Prostate gland (tissue), 2 donors: ENCODE measurements around the gene C2orf80. TPM values are rescaled to one million over a fixed set of nuclear protein-coding genes. Genes with fewer than 3 reads are reported as not detected.
"Not testable (repeated sequence)": the region's sequence is repeated elsewhere in the genome, so short reads cannot be mapped to it uniquely, and the experiment has no call there.

ENCODE experiments used
- DNase-seq: peaks from one replicate; pipeline ENCODE4 v3.0.0-alpha.2; 2019; ENCODE audit warnings: low spot score
- H3K27ac ChIP-seq, 2 donors: fragments of 200-600 bp; sonication (generic); 2 replicates each; pipeline ENCODE4 v1.5.1; 2017 to 2019
- H3K27me3 ChIP-seq: fragments of 200-600 bp; sonication (generic); replicated peaks from 2 replicates; pipeline ENCODE4 v1.5.1; 2019; ENCODE audit not compliant: insufficient read depth
- H3K36me3 ChIP-seq, 2 donors: fragments of 200-600 bp; sonication (generic); 1 replicate in 1 of 2; 2 replicates in 1 of 2; pipeline versions ENCODE4 v1.5.1 to v1.8.1; 2017 to 2019
- H3K4me1 ChIP-seq: fragments of 200-600 bp; sonication (generic); replicated peaks from 2 replicates; pipeline ENCODE4 v1.5.1; 2019
- H3K4me3 ChIP-seq, 2 donors: fragments of 200-600 bp; sonication (generic); 2 replicates each; pipeline ENCODE4 v1.5.1; 2017 to 2019
- H3K9me3 ChIP-seq: fragments of 200-600 bp; sonication (generic); 2 replicates; pipeline ENCODE4 v1.5.1; 2017
- CTCF ChIP-seq, 4 experiments: fragments of 200-600 bp in 2 of 4; fragments of 450-650 bp in 2 of 4; sonication (generic) in 2 of 4; IDR thresholded peaks; 1 replicate in 3 of 4; 2 replicates in 1 of 4; pipeline ENCODE4 v1.5.1; 2016 to 2019; ENCODE audit warnings: antibody characterized with exemption in 4 of 4, mild to moderate bottlenecking in 2 of 4, moderate library complexity in 2 of 4
- POLR2A ChIP-seq: fragments of 450-650 bp; IDR thresholded peaks from one replicate; pipeline ENCODE4 v1.6.1; 2016; ENCODE audit warnings: antibody characterized with exemption, mild to moderate bottlenecking
- POLR2AphosphoS5 ChIP-seq: sonication (generic); formaldehyde crosslinking; IDR thresholded peaks from one replicate; pipeline ENCODE4 v1.6.1; 2017; ENCODE audit warnings: antibody characterized with exemption
- WGBS: methylation state at CpG from one replicate; pipeline ENCODE4 v1.1.5; 2018; 5-methylcytosine and 5-hydroxymethylcytosine counted together
- intact Hi-C: fragments of 100-400 bp; cut with DNase I; formaldehyde crosslinking; loops from one replicate; pipeline ENCODE4 v1.14.2; 2022
- total RNA-seq, 2 donors: library from RNA; depleted of rRNA; stranded (reverse); fragments of >200 nt; gene quantifications; one replicate each; pipeline ENCODE4 v1.1.0, GENCODE V29; 2016

Gene C2orf80
- total RNA-seq, 2 donors from 2014 or later = not detected

GRCh38 chr2:208142925-208143799 lies 46.7 kb downstream of the C2orf80 start:
- intact Hi-C loops = no loop called here
- Histone ChIP-seq H3K27me3 (no peaks in the 10 kb centered on the region), H3K4me1 (no peaks in the 10 kb centered on the region), H3K9me3 (no peaks in the 10 kb centered on the region), H3K36me3 (no peaks in the 10 kb centered on the region), H3K27ac (no peak overlapping the region), H3K4me3 (no peak overlapping the region)
- WGBS = 72% methylated on average over 14 of the region's 14 CpGs
- TF ChIP-seq POLR2AphosphoS5 = no peak
- no peak for TF ChIP-seq CTCF (IDR thresholded peaks at IDR 0.05)
- TF ChIP-seq POLR2A = no peak
- DNase-seq = no peak

- H3K36me3 ChIP-seq = no peaks in the 10 kb centered on the region
- H3K4me3 ChIP-seq = no peak overlapping the region
- no peaks in the 10 kb centered on the region for H3K27me3 ChIP-seq
- 23% methylated on average over 8 of the region's 8 CpGs for WGBS
- DNase-seq = no peak
- no peaks in the 10 kb centered on the region for H3K9me3 ChIP-seq
- H3K27ac ChIP-seq = no peak overlapping the region
- intact Hi-C loops = no loop called here
- TF ChIP-seq POLR2AphosphoS5 (no peak), POLR2A (no peak), CTCF (IDR thresholded peaks at IDR 0.05) (no peak)
- no peaks in the 10 kb centered on the region for H3K4me1 ChIP-seq
Measured at GRCh38 chr2:208142240-208142924, 47.4 kb downstream of the C2orf80 start.

- Histone ChIP-seq H3K36me3 (no peaks in the 10 kb centered on the region), H3K27ac (no peak overlapping the region), H3K27me3 (no peaks in the 10 kb centered on the region), H3K4me3 (no peak overlapping the region), H3K9me3 (no peaks in the 10 kb centered on the region), H3K4me1 (no peaks in the 10 kb centered on the region)
- 90% methylated on average over 18 of the region's 18 CpGs for WGBS
- TF ChIP-seq CTCF (IDR thresholded peaks at IDR 0.05) (no peak), POLR2AphosphoS5 (no peak), POLR2A (no peak)
- DNase-seq = no peak
- intact Hi-C loops = no loop called here
Measured at GRCh38 chr2:208139447-208139846, 50.4 kb downstream of the C2orf80 start.

GRCh38 chr2:208138334-208138733 lies 51.5 kb downstream of the C2orf80 start:
- DNase-seq, H3K9me3 ChIP-seq, H3K36me3 ChIP-seq, H3K4me3 ChIP-seq, H3K4me1 ChIP-seq, intact Hi-C loops, H3K27me3 ChIP-seq, H3K27ac ChIP-seq: not testable (repeated sequence)
- WGBS = 82% methylated on average over 7 of the region's 7 CpGs

GRCh38 chr2:208136716-208137094 lies 53.1 kb downstream of the C2orf80 start:
- no peak for DNase-seq
- Histone ChIP-seq H3K27me3 (no peaks in the 10 kb centered on the region), H3K27ac (no peak overlapping the region), H3K4me3 (no peak overlapping the region), H3K9me3 (no peaks in the 10 kb centered on the region), H3K4me1 (no peaks in the 10 kb centered on the region), H3K36me3 (no peaks in the 10 kb centered on the region)
- intact Hi-C loops = no loop called here
- 79% methylated on average over 2 of the region's 2 CpGs for WGBS
- TF ChIP-seq CTCF (IDR thresholded peaks at IDR 0.05) = no peak
- TF ChIP-seq POLR2AphosphoS5 = no peak
- no peak for TF ChIP-seq POLR2A
